Fibroblast of the aortic adventitia (primary cell): Measurements from ENCODE around the gene ITGAL. TPM values are rescaled to one million over a fixed set of nuclear protein-coding genes. Genes with fewer than 3 reads are reported as not detected.

Experiments used
- DNase-seq: peaks from one replicate; pipeline ENCODE4 v3.0.0-alpha.2; 2010; ENCODE audit warnings: low read depth
- H3K4me3 ChIP-seq: 2 replicates; pipeline ENCODE4 v1.5.1; 2011; ENCODE audit warnings: low read depth, mild to moderate bottlenecking, control low read depth, low read length, moderate library complexity
- CTCF ChIP-seq: IDR thresholded peaks from 2 replicates; pipeline ENCODE4 v1.5.1; 2011; ENCODE audit warnings: mild to moderate bottlenecking, low read length, control low read depth, inconsistent platforms; ENCODE audit not compliant: insufficient read depth
- small RNA-seq: library from RNA; depleted of rRNA; stranded (forward); fragments of <200 nt; gene quantifications from one replicate; pipeline ENCODE3, GENCODE V24; 2012
- total RNA-seq: library from RNA; depleted of rRNA; stranded (reverse); fragments of >200 nt; gene quantifications from 2 replicates; pipeline ENCODE4 v1.2.3, GENCODE V29; 2012; ENCODE audit warnings: low replicate concordance

ITGAL gene
- total RNA-seq, 1 donor, result not detected

- no peak for DNase-seq
- H3K4me3 ChIP-seq, result no peak overlapping the region
- TF ChIP-seq CTCF, result no peak
Measured at GRCh38 chr16:30569746-30570635, 97.4 kb downstream of the ITGAL start.

- H3K4me3 ChIP-seq, result peak overlapping the region; percentile 76
- DNase-seq, result peak; percentile 25
- no peak for TF ChIP-seq CTCF
Measured at GRCh38 chr16:30570636-30571444, 98.3 kb downstream of the ITGAL start.

GRCh38 chr16:30571445-30572322 lies 99.1 kb downstream of the ITGAL start, which contains the start of gene ZNF688:
Gene ZNF688 (minus strand): TSS chr16:30571714. CDS start chr16:30571629, 85 bp downstream.
- peak; percentile 98 for DNase-seq
- no peak for TF ChIP-seq CTCF
- peak within 1 kb of the TSS; percentile 76 for H3K4me3 ChIP-seq

Small RNAs within 50 kb of the gene (small RNA-seq; reads per million reads assigned to genes)
- gene MIR4518 (not detected), gene RF00019 (not detected), gene RNU7-61P (not detected)

Other genes starting within 250 kb of the ITGAL start
- gene NPIPB13, start 224.3 kb upstream of the ITGAL start, total RNA-seq, result 0.36 and 1.1 TPM in 2 replicates
- gene CD2BP2, start 117.4 kb upstream of the ITGAL start, total RNA-seq, result 25.2 and 37.5 TPM in 2 replicates
- 26.1 and 38.0 TPM in 2 replicates for gene TBC1D10B, start 102.2 kb upstream of the ITGAL start, total RNA-seq
- not detected in 2 replicates for gene MYL11, start 97.9 kb upstream of the ITGAL start, total RNA-seq
- 0.09 TPM in 1 of 2 replicates, not detected in the other for gene SEPTIN1, start 90.2 kb upstream of the ITGAL start, total RNA-seq
- gene ZNF48, start 77.3 kb upstream of the ITGAL start, total RNA-seq, result 2.1 and 5.4 TPM in 2 replicates
- 12.6 and 16.2 TPM in 2 replicates for gene ZNF771, start 65.1 kb upstream of the ITGAL start, total RNA-seq
- 28.0 and 42.0 TPM in 2 replicates for gene DCTPP1, start 42.7 kb upstream of the ITGAL start, total RNA-seq
- 15.0 and 15.8 TPM in 2 replicates for gene SEPHS2, start 26.9 kb upstream of the ITGAL start, total RNA-seq
- 20.9 and 21.6 TPM in 2 replicates for gene ZNF768, start 53.8 kb downstream of the ITGAL start, total RNA-seq
- 14.0 and 16.0 TPM in 2 replicates for gene ZNF747, start 62.1 kb downstream of the ITGAL start, total RNA-seq
- gene ZNF764, start 85.6 kb downstream of the ITGAL start, total RNA-seq, result 5.3 and 11.2 TPM in 2 replicates
- 6.7 and 57.4 TPM in 2 replicates for gene ZNF688, start 99.0 kb downstream of the ITGAL start, total RNA-seq
- gene ZNF785, start 113.0 kb downstream of the ITGAL start, total RNA-seq, result 8.1 and 8.3 TPM in 2 replicates
- gene ZNF689, start 137.6 kb downstream of the ITGAL start, total RNA-seq, result 7.0 and 8.1 TPM in 2 replicates
- gene PRR14, start 178.2 kb downstream of the ITGAL start, total RNA-seq, result 8.8 and 14.5 TPM in 2 replicates
- 18.3 and 28.4 TPM in 2 replicates for gene FBRS, start 185.7 kb downstream of the ITGAL start, total RNA-seq
- gene SRCAP, start 226.4 kb downstream of the ITGAL start, total RNA-seq, result 10.8 and 21.9 TPM in 2 replicates